H9 (cell line): ENCODE results near the gene PLCG1. TPM values are rescaled to one million over a fixed set of nuclear protein-coding genes. Genes with fewer than 3 reads are reported as not detected.

Experiments
- DNase-seq: peaks from one replicate; pipeline ENCODE4 v3.0.0-alpha.2; 2017
- H2AFZ ChIP-seq: one replicate; pipeline ENCODE4 v1.6.1; 2013; ENCODE audit warnings: mild to moderate bottlenecking, low read length, control low read depth, moderate library complexity
- H2AK5ac ChIP-seq: 2 replicates; pipeline ENCODE4 v1.6.1; 2013; ENCODE audit warnings: low read length, control low read depth, mixed read lengths; ENCODE audit not compliant: insufficient read length
- H2BK120ac ChIP-seq: one replicate; pipeline ENCODE4 v1.6.1; 2013; ENCODE audit warnings: low read depth, mild to moderate bottlenecking, low read length, control low read depth, inconsistent platforms; ENCODE audit not compliant: poor library complexity, severe bottlenecking
- H2BK12ac ChIP-seq: 2 replicates; pipeline ENCODE4 v1.6.1; 2013; ENCODE audit warnings: low read length, control low read depth, mixed read lengths, low read depth; ENCODE audit not compliant: insufficient read length
- H2BK15ac ChIP-seq: 2 replicates; pipeline ENCODE4 v1.6.1; 2013; ENCODE audit warnings: low read depth, low read length, control low read depth
- H2BK20ac ChIP-seq: one replicate; pipeline ENCODE4 v1.6.1; 2013; ENCODE audit warnings: low read depth, mild to moderate bottlenecking, low read length, control low read depth, inconsistent platforms; ENCODE audit not compliant: poor library complexity, severe bottlenecking
- H2BK5ac ChIP-seq: 2 replicates; pipeline ENCODE4 v1.6.1; 2013; ENCODE audit warnings: low read length, control low read depth, mixed read lengths; ENCODE audit not compliant: insufficient read length
- H3K14ac ChIP-seq: 2 replicates; pipeline ENCODE4 v1.6.1; 2013; ENCODE audit warnings: low read length, control low read depth; ENCODE audit not compliant: insufficient read depth
- H3K18ac ChIP-seq: 2 replicates; pipeline ENCODE4 v1.6.1; 2013; ENCODE audit warnings: low read depth, mild to moderate bottlenecking, mixed read lengths, low read length, control low read depth; ENCODE audit not compliant: insufficient read length
- H3K23ac ChIP-seq: 2 replicates; pipeline ENCODE4 v1.6.1; 2013; ENCODE audit warnings: low read length, control low read depth, mixed read lengths, low read depth; ENCODE audit not compliant: insufficient read length
- H3K23me2 ChIP-seq: 2 replicates; pipeline ENCODE4 v1.6.1; 2013; ENCODE audit warnings: low read depth, mild to moderate bottlenecking, mixed read lengths, low read length, control low read depth; ENCODE audit not compliant: insufficient read length, poor library complexity, severe bottlenecking
- H3K27ac ChIP-seq: 2 replicates; pipeline ENCODE4 v1.5.1; 2013; ENCODE audit warnings: low read length, control low read depth, mixed read lengths, low read depth; ENCODE audit not compliant: insufficient read length
- H3K27me3 ChIP-seq: 2 replicates; pipeline ENCODE4 v1.6.1; 2013; ENCODE audit warnings: low read length, control low read depth, inconsistent platforms; ENCODE audit not compliant: insufficient read depth
- H3K4ac ChIP-seq: 2 replicates; pipeline ENCODE4 v1.6.1; 2013; ENCODE audit warnings: low read depth, mild to moderate bottlenecking, control low read depth, inconsistent platforms, low read length, moderate library complexity
- H3K4me1 ChIP-seq: 2 replicates; pipeline ENCODE4 v1.6.1; 2013; ENCODE audit warnings: low read length, control low read depth, inconsistent platforms; ENCODE audit not compliant: insufficient read depth
- H3K4me2 ChIP-seq: 2 replicates; pipeline ENCODE4 v1.6.1; 2013; ENCODE audit warnings: low read length, control low read depth, mixed read lengths; ENCODE audit not compliant: insufficient read length, insufficient read depth
- H3K56ac ChIP-seq: 2 replicates; pipeline ENCODE4 v1.6.1; 2013; ENCODE audit warnings: low read depth, mild to moderate bottlenecking, mixed read lengths, low read length, control low read depth; ENCODE audit not compliant: insufficient read length
- H3K79me1 ChIP-seq: 2 replicates; pipeline ENCODE4 v1.6.1; 2013; ENCODE audit warnings: low read depth, mild to moderate bottlenecking, moderate library complexity, low read length, control low read depth, inconsistent platforms; ENCODE audit not compliant: insufficient read depth, poor library complexity, severe bottlenecking
- H3K79me2 ChIP-seq: 2 replicates; pipeline ENCODE4 v1.6.1; 2013; ENCODE audit warnings: low read length, control low read depth, inconsistent platforms; ENCODE audit not compliant: insufficient read depth
- H3K9ac ChIP-seq: 2 replicates; pipeline ENCODE4 v1.6.1; 2013; ENCODE audit warnings: low read length, control low read depth, mixed read lengths; ENCODE audit not compliant: insufficient read length; ENCODE audit errors: extremely low read depth
- H3K9me3 ChIP-seq: one replicate; pipeline ENCODE4 v1.6.1; 2013; ENCODE audit warnings: low read depth, low read length, inconsistent platforms; ENCODE audit not compliant: control insufficient read depth
- H3T11ph ChIP-seq: one replicate; pipeline ENCODE4 v1.6.1; 2013; ENCODE audit warnings: mild to moderate bottlenecking, low read length, control low read depth, inconsistent platforms
- H4K20me1 ChIP-seq: one replicate; pipeline ENCODE4 v1.6.1; 2013; ENCODE audit not compliant: control insufficient read depth, insufficient read length, insufficient read depth
- H4K5ac ChIP-seq: 2 replicates; pipeline ENCODE4 v1.6.1; 2013; ENCODE audit warnings: low read depth, mild to moderate bottlenecking, mixed read lengths, low read length, control low read depth; ENCODE audit not compliant: insufficient read length
- H4K8ac ChIP-seq: replicated peaks from 2 replicates; pipeline ENCODE4 v1.6.1; 2013; ENCODE audit warnings: low read length, control low read depth, mixed read lengths, low read depth; ENCODE audit not compliant: insufficient read length
- H4K91ac ChIP-seq: 2 replicates; pipeline ENCODE4 v1.6.1; 2013; ENCODE audit warnings: low read depth, mild to moderate bottlenecking, moderate library complexity, mixed read lengths, low read length, control low read depth; ENCODE audit not compliant: insufficient read length
- H3K27ac Mint-ChIP-seq, 3 experiments: 2 replicates in 2 of 3; 3 replicates in 1 of 3; pipeline ENCODE4 v1.8.0; 2020 to 2021; ENCODE audit warnings: mixed read lengths in 3 of 3, mild to moderate bottlenecking in 1 of 3, moderate library complexity in 1 of 3
- H3K27me3 Mint-ChIP-seq: 2 replicates; pipeline ENCODE4 v1.8.0; 2021; ENCODE audit warnings: low read depth, mild to moderate bottlenecking, moderate library complexity, mixed read lengths
- H3K36me3 Mint-ChIP-seq, 3 experiments: 2 replicates in 2 of 3; 3 replicates in 1 of 3; pipeline ENCODE4 v1.8.0; 2020 to 2021; ENCODE audit warnings: low read depth in 3 of 3, mixed read lengths in 3 of 3; ENCODE audit not compliant: insufficient read depth in 1 of 3
- H3K4me1 Mint-ChIP-seq, 2 experiments: 2 replicates each; pipeline ENCODE4 v1.8.0; 2020; ENCODE audit warnings: mixed read lengths in 2 of 2
- H3K4me3 Mint-ChIP-seq, 2 experiments: 2 replicates in 1 of 2; 3 replicates in 1 of 2; pipeline ENCODE4 v1.8.0; 2020 to 2021; ENCODE audit warnings: mild to moderate bottlenecking in 2 of 2, mixed read lengths in 2 of 2, moderate library complexity in 1 of 2
- H3K9me3 Mint-ChIP-seq, 2 experiments: 2 replicates in 1 of 2; 3 replicates in 1 of 2; pipeline ENCODE4 v1.8.0; 2020; ENCODE audit warnings: mild to moderate bottlenecking in 2 of 2, mixed read lengths in 2 of 2, moderate library complexity in 1 of 2
- WGBS: extraction: QIAGEN DNeasy Blood & Tissue Kit; methylation state at CpG from one replicate; pipeline ENCODE4 v1.1.7; 2013; ENCODE audit warnings: missing lambda C conversion rate, low lambda C conversion rate, mixed read lengths; ENCODE audit not compliant: insufficient read length; ENCODE audit errors: extremely low coverage; 5-methylcytosine and 5-hydroxymethylcytosine counted together
- total RNA-seq: library from RNA; stranded (reverse); gene quantifications from 2 replicates; pipeline ENCODE4 v1.2.1, GENCODE V29; 2021
- TF ChIP-seq, protein P1 (sequence below): fragments of 200-600 bp; sonication (generic); conservative IDR thresholded peaks from 3 replicates; pipeline ENCODE4 v1.8.0; 2021; ENCODE audit warnings: antibody characterized with exemption, mild to moderate bottlenecking

Gene PLCG1
- total RNA-seq, 1 experiment from 2014 or later, result 171 TPM

DNA sequence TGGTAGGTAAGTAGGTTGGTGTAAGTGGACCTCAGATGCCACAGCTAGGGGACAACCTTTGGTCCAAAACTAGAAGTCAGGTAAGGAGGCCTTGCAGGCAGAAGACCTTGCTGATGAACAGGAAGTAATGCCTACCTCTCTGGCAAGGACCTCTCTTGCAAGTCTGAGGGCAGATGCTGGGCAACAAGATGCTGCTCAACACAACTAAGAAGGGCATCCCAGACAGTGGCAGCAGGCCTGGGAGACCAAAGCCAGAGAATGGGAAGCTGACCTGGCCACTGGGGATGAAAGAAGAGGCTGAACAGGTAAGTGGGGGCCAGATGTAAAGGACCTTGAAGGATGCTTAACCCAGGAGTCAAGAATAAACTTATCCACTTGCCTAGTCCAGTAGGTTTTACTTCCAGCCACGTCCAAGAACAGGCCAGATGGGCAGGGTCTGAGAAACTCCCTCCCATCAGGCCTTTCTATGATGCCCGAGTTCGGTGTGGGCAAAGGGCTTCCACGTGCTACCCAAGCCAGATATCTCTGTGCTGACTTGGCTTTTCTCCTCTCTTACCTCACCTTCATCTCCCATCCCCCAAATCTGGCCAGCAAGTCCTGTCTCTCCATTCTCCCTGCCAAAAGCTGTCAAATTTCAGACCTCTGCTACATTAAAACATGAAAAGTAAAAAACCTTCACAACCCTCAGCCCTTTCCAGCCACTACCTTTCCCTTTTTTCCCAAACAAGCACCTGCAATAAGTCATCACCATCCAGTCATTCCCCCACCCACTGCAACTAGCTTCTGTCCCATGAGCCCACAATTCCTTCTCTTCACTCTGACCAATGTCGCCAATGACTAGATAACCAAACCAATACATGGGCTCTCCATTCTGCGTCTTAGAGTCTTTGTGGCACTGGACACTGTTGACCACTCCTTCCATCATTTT, 11.5 kb upstream of the PLCG1 start:
- no peaks in the 10 kb centered on the region for H3K79me1 ChIP-seq
- H3K4me1 ChIP-seq, result no peaks in the 10 kb centered on the region
- H3K9ac ChIP-seq, result no peak overlapping the region
- H3K36me3 Mint-ChIP-seq, result peaks cover 36 to 66% (median 37%) of the 10 kb centered on the region in 3 experiments
- H2AK5ac ChIP-seq, result no peak overlapping the region
- no peak overlapping the region for H3K23ac ChIP-seq
- no CpG with 5 or more reads among the region's 6 CpGs for WGBS
- no peaks in the 10 kb centered on the region for H3K79me2 ChIP-seq
- no peak overlapping the region for H2BK5ac ChIP-seq
- no peak overlapping the region for H2BK20ac ChIP-seq
- H4K8ac ChIP-seq, result no peak overlapping the region
- H2BK120ac ChIP-seq, result no peak overlapping the region
- no peaks in the 10 kb centered on the region for H3K23me2 ChIP-seq
- no peak overlapping the region for H3K4me2 ChIP-seq
- no peak overlapping the region for H4K91ac ChIP-seq
- no peak for DNase-seq
- no peaks in the 10 kb centered on the region for H3K9me3 ChIP-seq
- no peak overlapping the region for H2BK12ac ChIP-seq
- no peak overlapping the region for H3K14ac ChIP-seq
- H2BK15ac ChIP-seq, result no peak overlapping the region
- H3K27ac ChIP-seq, result no peak overlapping the region
- H3K4me1 Mint-ChIP-seq, result no peaks in the 10 kb centered on the region
- peaks cover 0 to 3% of the 10 kb centered on the region in 2 experiments; a peak in 2 of 5 replicates for H3K9me3 Mint-ChIP-seq
- no peak overlapping the region for H3K56ac ChIP-seq
- no peaks in the 10 kb centered on the region for H3K27me3 Mint-ChIP-seq
- no peak overlapping the region for H3K18ac ChIP-seq
- H4K5ac ChIP-seq, result no peak overlapping the region
- no peaks in the 10 kb centered on the region for H3K27me3 ChIP-seq
- H3K4ac ChIP-seq, result no peak overlapping the region
- no peak overlapping the region for H3T11ph ChIP-seq
- H2AFZ ChIP-seq, result no peak overlapping the region
- no peak overlapping the region for H3K4me3 Mint-ChIP-seq
- peak overlapping the region; percentile 4 to 22 (median 21); a peak in 3 of 7 replicates for H3K27ac Mint-ChIP-seq
- TF ChIP-seq, protein P1, sequence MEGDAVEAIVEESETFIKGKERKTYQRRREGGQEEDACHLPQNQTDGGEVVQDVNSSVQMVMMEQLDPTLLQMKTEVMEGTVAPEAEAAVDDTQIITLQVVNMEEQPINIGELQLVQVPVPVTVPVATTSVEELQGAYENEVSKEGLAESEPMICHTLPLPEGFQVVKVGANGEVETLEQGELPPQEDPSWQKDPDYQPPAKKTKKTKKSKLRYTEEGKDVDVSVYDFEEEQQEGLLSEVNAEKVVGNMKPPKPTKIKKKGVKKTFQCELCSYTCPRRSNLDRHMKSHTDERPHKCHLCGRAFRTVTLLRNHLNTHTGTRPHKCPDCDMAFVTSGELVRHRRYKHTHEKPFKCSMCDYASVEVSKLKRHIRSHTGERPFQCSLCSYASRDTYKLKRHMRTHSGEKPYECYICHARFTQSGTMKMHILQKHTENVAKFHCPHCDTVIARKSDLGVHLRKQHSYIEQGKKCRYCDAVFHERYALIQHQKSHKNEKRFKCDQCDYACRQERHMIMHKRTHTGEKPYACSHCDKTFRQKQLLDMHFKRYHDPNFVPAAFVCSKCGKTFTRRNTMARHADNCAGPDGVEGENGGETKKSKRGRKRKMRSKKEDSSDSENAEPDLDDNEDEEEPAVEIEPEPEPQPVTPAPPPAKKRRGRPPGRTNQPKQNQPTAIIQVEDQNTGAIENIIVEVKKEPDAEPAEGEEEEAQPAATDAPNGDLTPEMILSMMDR, result no peak
- no peaks in the 10 kb centered on the region for H4K20me1 ChIP-seq
